Activated CD8-positive, alpha-beta memory T cell treated with anti-CD3 and anti-CD28 coated beads, Interleukin-2, amount 10 ng/mL, durations not matched to agents 7 days and 5 days (primary cell): ENCODE measurements around the gene NADSYN1. TPM values are rescaled to one million over a fixed set of nuclear protein-coding genes. Genes with fewer than 3 reads are reported as not detected.
A peak's percentile ranks its signal among the peaks of the same experiment; 100 is the strongest.

Experiments
- ATAC-seq: fragments of 150-1000 bp; cut with Tn5 transposase; one replicate; pipeline ENCODE4 v1.10.0; 2021; ENCODE audit warnings: moderate library complexity
- CTCF ChIA-PET: fragments of 350-600 bp; sonication (Branson Sonifier 250); formaldehyde crosslinking; loops from one replicate; lab custom pipeline; 2021; ENCODE audit warnings: antibody characterized with exemption; lab: Charles Lee
- DNase-seq: peaks from one replicate; pipeline ENCODE4 v3.0.0-alpha.2; 2020
- H3K27ac Mint-ChIP-seq: one replicate; pipeline ENCODE4 v1.8.0; 2021; ENCODE audit warnings: mild to moderate bottlenecking, mixed read lengths
- H3K27me3 Mint-ChIP-seq: one replicate; pipeline ENCODE4 v1.8.0; 2021; ENCODE audit warnings: mixed read lengths
- H3K36me3 Mint-ChIP-seq: one replicate; pipeline ENCODE4 v1.8.0; 2021; ENCODE audit warnings: mild to moderate bottlenecking, mixed read lengths
- H3K4me1 Mint-ChIP-seq: one replicate; pipeline ENCODE4 v1.8.0; 2021; ENCODE audit warnings: mixed read lengths
- H3K4me3 Mint-ChIP-seq: one replicate; pipeline ENCODE4 v1.8.0; 2021; ENCODE audit warnings: mild to moderate bottlenecking, moderate library complexity, mixed read lengths
- H3K9me3 Mint-ChIP-seq: one replicate; pipeline ENCODE4 v1.8.0; 2022; ENCODE audit warnings: low read depth, mixed read lengths
- total RNA-seq, 2 experiments: library from RNA; stranded (reverse); gene quantifications; one replicate each; pipeline ENCODE4 v1.2.3, GENCODE V29; 2021

NADSYN1 gene
- total RNA-seq, 2 experiments from 2014 or later: 97.7 to 134 TPM

DNA sequence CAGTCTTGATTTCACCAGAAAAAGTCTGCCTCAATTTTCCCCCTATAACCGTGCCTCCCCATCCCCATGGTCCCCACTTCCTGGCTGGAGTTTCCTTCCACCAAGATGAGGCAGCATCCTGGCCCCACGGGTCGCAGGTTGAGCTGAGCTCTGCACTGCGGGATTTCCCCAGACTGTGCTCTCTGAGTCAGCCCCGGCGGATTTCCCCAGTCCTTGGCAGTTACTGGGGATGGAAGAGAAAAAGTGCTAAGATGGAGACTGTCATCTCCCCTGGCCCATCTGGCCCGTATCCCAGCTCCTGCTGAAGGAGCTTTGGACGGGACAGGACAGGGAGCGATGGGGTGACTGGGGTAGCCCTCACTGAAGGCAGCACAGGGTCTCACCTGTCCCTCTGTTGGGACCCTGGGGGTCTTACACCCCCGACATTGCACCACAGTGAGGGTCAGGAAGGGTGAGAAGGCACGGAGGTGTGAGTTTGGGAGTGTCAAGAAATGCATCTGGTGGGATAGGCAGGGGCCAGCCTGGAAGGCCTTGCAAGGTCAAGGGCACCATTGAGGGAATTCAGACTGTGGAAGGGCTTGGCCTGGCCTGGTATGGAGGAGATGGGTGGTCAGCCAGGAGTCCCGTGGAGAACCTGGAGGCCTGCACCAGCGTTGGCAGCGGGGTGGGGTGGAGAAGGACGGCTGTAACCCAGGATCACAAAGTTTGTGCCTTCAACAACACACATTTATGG, 36.5 kb downstream of the NADSYN1 start:
- DNase-seq (peak; percentile 51), ATAC-seq (peak; percentile 57)
- Mint-ChIP-seq H3K4me1 (peaks cover 20% of the 10 kb centered on the region), H3K9me3 (no peaks in the 10 kb centered on the region), H3K27ac (peak overlapping the region; percentile 37), H3K4me3 (no peak overlapping the region), H3K27me3 (no peaks in the 10 kb centered on the region), H3K36me3 (peaks cover 40% of the 10 kb centered on the region)
- CTCF ChIA-PET: no interaction called here

DNA sequence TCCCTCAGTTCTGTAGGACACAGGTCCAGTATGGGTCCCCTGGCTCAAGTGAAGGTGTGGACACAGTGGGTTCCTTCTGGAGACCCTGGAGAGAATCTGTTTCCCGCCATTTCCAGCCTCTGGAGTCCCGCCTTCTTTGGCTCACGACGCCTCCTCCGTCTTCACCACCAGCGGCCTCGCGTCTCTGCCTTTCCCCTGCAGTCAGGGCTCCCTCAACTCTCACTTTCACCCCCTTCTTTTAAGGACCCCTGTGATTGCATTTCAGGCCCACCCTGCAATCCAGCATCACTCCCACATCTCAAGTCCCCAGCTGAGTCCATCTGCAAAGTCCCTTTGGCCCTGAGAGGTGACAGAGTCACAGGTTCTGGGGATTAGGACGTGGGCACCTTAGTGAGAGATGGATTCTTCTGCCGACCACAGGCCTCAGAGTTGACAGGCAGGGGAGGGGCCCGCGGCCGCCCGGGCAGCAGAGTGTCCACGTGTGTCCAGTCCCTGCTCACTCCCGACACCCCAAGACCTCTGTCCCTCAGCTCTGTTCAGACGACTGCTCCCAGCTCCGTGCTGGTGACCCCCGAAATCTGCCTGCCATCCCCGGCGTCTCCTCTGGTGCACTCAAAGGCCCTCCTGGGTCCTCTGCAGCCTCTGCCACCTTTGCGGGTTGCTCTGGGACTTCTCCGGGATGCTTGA, 37.2 kb downstream of the NADSYN1 start:
- no peak overlapping the region for H3K4me3 Mint-ChIP-seq
- H3K36me3 Mint-ChIP-seq: peaks cover 42% of the 10 kb centered on the region
- H3K27me3 Mint-ChIP-seq: no peaks in the 10 kb centered on the region
- no peaks in the 10 kb centered on the region for H3K9me3 Mint-ChIP-seq
- CTCF ChIA-PET: no interaction called here
- H3K27ac Mint-ChIP-seq: no peak overlapping the region
- H3K4me1 Mint-ChIP-seq: peaks cover 20% of the 10 kb centered on the region
- DNase-seq: no peak
- ATAC-seq: no peak

DNA sequence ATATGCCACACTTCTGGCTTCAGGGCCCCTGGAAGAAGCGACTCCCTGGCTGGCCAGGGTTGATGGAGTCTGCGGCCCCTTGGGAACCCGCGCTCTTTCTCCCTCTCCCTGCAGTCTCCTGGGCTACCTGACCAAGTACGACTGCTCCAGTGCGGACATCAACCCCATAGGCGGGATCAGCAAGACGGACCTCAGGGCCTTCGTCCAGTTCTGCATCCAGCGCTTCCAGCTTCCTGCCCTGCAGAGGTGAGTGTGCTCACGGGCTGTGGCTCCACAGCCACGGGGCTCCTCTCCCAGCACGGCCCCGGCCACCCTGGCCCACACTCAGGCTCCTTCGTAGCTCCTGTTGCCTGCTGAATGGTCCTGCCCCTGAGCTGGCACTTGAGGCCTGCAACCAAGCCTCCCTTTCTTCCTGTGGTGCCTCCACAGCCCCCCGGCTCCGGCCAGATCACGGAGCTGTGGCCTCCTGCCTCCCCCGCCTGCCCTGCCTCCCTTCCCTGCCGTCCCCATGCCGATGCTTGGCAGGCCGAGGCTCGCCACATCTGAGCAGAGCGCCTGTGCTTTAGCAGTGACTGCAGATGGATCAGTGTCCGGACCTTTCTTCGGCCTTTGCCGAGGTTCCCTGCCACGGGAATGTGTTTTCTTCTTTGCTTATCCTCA, 37.9 kb downstream of the NADSYN1 start:
- ATAC-seq: no peak
- H3K27ac Mint-ChIP-seq: no peak overlapping the region
- CTCF ChIA-PET: no interaction called here
- H3K4me3 Mint-ChIP-seq: no peak overlapping the region
- H3K9me3 Mint-ChIP-seq: no peaks in the 10 kb centered on the region
- no peaks in the 10 kb centered on the region for H3K27me3 Mint-ChIP-seq
- peaks cover 20% of the 10 kb centered on the region for H3K4me1 Mint-ChIP-seq
- no peak for DNase-seq
- H3K36me3 Mint-ChIP-seq: peaks cover 42% of the 10 kb centered on the region

DNA sequence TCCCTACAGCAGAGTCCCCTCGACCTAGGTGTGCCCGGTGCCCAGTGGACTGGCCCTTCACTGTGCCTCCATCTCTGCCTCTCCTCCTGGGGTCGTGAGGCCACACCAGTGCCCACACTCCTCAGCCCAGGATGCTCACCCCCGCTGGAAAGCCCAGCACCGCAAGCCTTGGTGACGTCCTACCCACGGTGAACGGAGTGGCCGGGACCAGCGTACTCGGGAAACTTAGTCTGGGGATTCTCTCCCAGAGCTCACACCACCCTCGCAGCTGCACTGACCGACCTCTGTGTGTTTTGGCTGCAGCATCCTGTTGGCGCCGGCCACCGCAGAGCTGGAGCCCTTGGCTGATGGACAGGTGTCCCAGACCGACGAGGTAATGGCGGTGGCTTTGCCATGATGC, 38.5 kb downstream of the NADSYN1 start:
- Mint-ChIP-seq H3K4me1 (peaks cover 20% of the 10 kb centered on the region), H3K9me3 (no peaks in the 10 kb centered on the region), H3K27me3 (no peaks in the 10 kb centered on the region), H3K27ac (no peak overlapping the region), H3K36me3 (peaks cover 36% of the 10 kb centered on the region), H3K4me3 (no peak overlapping the region)
- no peak for ATAC-seq
- no peak for DNase-seq
- CTCF ChIA-PET: no interaction called here

DNA sequence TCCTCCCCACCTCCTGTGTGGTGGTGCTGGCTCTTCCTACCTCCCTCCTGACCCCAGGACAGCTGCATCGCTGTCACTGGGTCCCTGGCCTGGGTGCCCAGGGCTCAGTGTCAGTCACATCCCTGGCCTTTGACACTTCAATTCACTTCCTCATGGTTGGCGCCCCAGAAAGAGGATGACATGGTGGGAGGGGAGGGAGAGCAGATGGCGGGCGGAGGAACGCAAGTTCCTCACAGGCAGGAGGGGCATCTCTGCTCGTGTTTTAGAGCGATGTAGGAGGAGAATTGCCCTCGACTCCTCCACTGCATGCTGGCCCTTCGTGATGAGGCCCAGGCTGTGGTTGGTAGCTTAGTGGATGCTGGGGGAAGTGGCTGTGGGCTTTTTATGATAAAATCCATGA, 38.9 kb downstream of the NADSYN1 start:
- DNase-seq (no peak), ATAC-seq (no peak)
- CTCF ChIA-PET: no interaction called here
- no peak overlapping the region for H3K4me3 Mint-ChIP-seq
- H3K4me1 Mint-ChIP-seq: peaks cover 20% of the 10 kb centered on the region
- no peaks in the 10 kb centered on the region for H3K27me3 Mint-ChIP-seq
- peaks cover 37% of the 10 kb centered on the region for H3K36me3 Mint-ChIP-seq
- no peak overlapping the region for H3K27ac Mint-ChIP-seq
- H3K9me3 Mint-ChIP-seq: no peaks in the 10 kb centered on the region

DNA sequence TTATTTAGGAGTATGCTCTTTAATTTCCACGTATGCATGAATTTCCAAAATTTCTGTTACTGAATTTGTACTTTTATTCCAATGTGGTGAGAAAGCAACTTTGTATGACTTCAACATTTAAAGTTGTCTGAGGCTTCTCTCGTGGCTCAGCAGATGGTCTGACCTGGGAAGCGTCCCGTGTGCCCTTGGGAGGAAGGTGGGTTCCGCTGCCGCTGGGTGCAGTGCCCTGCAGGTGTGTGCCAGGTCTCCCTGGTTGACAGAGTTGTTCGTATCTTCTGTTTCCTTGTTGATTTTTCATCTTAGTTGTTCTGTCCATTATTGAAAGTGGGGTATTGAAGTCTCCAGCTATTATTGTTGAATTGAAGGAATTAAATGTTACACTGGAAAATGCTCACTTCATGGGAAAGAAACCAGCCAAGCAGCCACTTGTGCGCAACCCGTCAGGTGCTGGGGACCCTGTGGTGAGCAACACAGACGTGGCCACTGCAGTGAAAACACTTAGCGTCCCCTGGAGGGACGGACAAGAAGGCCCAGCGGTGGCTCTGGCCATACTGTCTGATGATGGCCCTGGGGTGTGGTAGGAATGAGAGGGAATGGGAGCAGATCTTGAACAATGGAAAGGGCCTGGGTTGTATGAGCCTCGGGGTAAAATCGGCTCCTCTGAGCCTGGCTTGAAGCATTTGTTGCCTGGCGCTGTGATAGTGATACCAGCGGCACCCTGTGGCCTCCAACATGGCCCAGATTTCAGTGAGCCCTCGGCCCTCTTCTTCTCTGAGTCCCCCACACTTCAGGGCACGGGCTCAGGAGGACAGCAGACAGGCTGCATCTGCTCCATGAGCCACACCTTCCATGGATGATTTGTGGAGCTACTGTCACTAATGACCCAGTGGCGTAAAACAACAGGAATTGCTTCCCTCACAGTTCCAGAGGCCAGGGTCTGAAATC, 42.6 kb downstream of the NADSYN1 start:
- H3K36me3 Mint-ChIP-seq: peaks cover 52% of the 10 kb centered on the region
- no peak overlapping the region for H3K27ac Mint-ChIP-seq
- no peaks in the 10 kb centered on the region for H3K4me1 Mint-ChIP-seq
- CTCF ChIA-PET: no interaction called here
- no peaks in the 10 kb centered on the region for H3K27me3 Mint-ChIP-seq
- H3K4me3 Mint-ChIP-seq: no peak overlapping the region
- H3K9me3 Mint-ChIP-seq: no peaks in the 10 kb centered on the region
- ATAC-seq: no peak
- DNase-seq: no peak

DNA sequence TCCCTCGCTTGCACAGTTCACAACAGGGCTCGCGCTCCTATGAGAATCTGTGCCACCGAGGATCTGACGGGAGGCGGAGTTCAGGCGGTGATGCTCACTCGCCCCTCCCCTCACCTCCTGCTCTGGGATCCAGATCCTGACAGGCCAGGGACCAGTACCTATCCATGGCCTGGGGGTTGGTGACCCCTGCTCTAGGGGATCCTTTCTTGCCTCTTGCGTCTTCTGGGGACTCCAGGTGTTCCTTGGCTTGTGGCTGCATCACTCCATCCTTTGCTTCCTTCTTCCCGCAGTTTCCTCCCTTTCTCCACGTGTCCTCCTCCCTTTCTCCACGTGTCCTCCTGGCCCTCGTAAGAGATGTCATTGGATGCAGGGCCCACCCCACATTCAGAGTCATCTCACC, 43.4 kb downstream of the NADSYN1 start:
- ATAC-seq (no peak), DNase-seq (no peak)
- H3K4me1 Mint-ChIP-seq: no peaks in the 10 kb centered on the region
- H3K27ac Mint-ChIP-seq: peak overlapping the region; percentile 18
- no peak overlapping the region for H3K4me3 Mint-ChIP-seq
- CTCF ChIA-PET: no interaction called here
- no peaks in the 10 kb centered on the region for H3K9me3 Mint-ChIP-seq
- no peaks in the 10 kb centered on the region for H3K27me3 Mint-ChIP-seq
- peaks cover 54% of the 10 kb centered on the region for H3K36me3 Mint-ChIP-seq

DNA sequence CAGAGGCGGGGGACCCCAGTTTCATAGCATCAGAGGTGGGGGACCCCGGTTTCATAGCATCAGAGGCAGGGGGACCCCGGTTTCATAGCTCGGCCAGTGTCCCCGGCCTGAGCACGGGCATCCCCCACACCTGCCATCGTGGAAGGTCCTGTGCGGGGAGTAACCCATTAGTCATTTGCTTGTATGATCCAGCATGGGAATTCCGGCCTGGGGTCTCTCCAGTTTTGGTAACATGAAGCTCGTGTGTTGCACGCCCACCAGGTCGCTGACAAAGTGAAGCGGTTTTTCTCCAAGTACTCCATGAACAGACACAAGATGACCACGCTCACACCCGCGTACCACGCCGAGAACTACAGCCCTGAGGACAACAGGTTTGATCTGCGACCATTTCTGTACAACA, 45.1 kb downstream of the NADSYN1 start:
- ATAC-seq: no peak
- Mint-ChIP-seq H3K4me3 (no peak overlapping the region), H3K4me1 (no peaks in the 10 kb centered on the region), H3K27ac (no peak overlapping the region), H3K9me3 (no peaks in the 10 kb centered on the region), H3K27me3 (no peaks in the 10 kb centered on the region), H3K36me3 (peaks cover 49% of the 10 kb centered on the region)
- CTCF ChIA-PET: no interaction called here
- DNase-seq: peak; percentile 19

DNA sequence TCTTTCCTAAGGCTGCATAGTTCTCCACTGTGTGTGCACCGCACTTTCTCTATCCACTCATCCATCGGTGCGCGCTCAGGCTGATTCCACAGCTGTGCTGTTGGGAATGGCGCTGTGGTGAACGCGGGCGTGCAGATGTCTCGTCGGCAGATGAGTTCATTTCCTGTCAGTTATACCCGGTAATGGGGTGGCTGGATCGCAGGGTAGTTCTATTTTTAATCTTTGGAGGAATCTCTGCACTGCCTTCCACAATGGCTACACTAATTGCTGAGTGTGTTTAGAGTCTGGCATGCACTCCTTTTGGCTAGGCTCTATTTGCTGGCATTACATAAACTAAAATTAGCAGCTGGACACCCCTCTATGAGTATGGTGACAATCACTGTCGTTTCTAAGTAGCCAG, 46.1 kb downstream of the NADSYN1 start:
- no peak overlapping the region for H3K4me3 Mint-ChIP-seq
- no peaks in the 10 kb centered on the region for H3K4me1 Mint-ChIP-seq
- no peak overlapping the region for H3K27ac Mint-ChIP-seq
- peaks cover 50% of the 10 kb centered on the region for H3K36me3 Mint-ChIP-seq
- ATAC-seq: no peak
- H3K27me3 Mint-ChIP-seq: no peaks in the 10 kb centered on the region
- CTCF ChIA-PET: no interaction called here
- peak; percentile 18 for DNase-seq
- H3K9me3 Mint-ChIP-seq: no peaks in the 10 kb centered on the region

DNA sequence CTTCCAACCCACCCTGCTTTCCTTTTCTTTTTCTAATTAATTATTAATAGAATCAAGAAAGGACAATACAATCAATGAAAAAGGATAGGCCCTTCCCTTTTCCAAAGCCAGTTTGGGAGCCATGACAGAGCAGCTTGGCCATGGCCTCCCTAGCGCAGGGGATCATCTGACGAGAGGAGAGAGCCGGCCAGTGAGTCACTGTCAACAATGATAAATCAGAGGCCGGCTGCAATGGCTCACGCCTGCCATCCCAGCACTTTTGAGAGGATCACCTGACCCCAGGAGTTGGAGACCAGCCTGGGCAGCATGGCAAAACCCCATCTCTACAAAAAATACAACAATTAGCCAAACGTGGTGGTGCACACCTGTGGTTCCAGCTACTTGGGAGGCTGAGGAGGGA, 46.5 kb downstream of the NADSYN1 start:
- Mint-ChIP-seq H3K36me3 (peaks cover 51% of the 10 kb centered on the region), H3K4me3 (no peak overlapping the region), H3K27ac (no peak overlapping the region), H3K9me3 (no peaks in the 10 kb centered on the region), H3K4me1 (no peaks in the 10 kb centered on the region), H3K27me3 (no peaks in the 10 kb centered on the region)
- ATAC-seq (no peak), DNase-seq (peak; percentile 15)
- CTCF ChIA-PET: no interaction called here

DNA sequence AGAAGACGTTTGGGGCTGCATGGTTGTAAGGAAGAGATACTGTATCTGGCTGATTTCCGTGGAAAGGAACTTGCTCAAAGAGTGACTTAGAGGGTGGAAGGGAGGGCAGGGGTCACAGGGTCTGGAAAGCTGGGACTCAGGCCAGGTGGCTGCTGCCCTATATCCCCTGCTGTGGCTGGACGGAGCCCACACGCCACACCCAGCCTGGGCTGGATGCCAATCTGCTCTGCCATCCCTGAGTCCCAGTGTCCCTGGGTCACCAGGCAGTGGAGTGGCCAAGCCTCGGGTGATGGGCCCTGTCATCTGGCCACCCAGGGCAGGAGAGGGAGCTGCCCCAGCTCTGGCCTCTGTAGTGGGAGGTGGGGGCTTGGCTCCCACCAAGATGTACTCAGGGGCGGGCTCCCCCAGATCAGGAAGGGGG, 47.6 kb downstream of the NADSYN1 start:
- DNase-seq (peak; percentile 19), ATAC-seq (no peak)
- CTCF ChIA-PET: no interaction called here
- Mint-ChIP-seq H3K36me3 (peaks cover 48% of the 10 kb centered on the region), H3K27me3 (no peaks in the 10 kb centered on the region), H3K4me3 (no peak overlapping the region), H3K9me3 (no peaks in the 10 kb centered on the region), H3K4me1 (no peaks in the 10 kb centered on the region), H3K27ac (no peak overlapping the region)

DNA sequence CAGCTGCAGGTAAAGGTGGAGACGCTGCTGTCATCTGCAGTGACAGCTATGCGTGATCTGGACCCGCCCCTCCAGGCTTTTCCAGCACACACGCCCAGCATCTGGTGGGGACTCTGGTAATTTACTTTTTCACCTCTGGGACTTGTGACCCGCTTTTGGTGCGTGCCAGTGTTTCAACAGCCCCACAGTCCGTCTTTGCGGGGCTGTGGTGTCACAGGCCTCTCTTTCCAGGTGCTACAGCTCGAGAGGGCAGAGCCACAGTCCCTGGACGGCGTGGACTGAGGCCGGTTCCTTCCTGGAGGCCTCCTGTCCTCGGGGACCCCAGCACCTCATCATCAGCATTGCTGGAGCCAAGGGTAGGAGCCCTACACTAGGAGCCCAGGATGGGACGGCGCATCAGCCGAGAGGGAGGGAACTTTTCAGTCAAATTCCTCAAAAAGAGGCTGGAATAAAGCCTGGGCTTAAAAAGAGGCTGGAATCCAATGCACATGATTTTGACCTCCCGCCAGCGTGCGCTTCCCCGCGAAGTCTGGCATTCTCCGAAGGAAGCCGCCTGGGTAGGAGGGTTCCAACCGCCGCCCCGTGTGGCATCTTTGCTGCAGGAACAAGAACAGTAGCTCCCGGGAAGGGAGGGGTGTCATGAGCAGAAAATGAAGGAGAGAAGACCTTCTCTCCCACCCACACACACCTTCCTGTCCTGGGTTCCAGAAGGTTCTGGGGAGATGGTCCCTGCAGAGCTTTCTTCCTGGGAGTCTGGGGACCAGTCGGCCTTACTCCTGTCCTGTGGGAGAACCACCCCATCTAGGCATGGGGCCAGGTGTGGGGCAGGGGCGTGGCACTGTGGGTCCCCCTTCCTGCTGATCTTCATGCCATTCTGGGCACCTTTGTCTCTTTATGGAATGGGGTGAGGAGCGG, 48.3 kb downstream of the NADSYN1 start:
- no peaks in the 10 kb centered on the region for H3K27me3 Mint-ChIP-seq
- H3K4me1 Mint-ChIP-seq: no peaks in the 10 kb centered on the region
- H3K4me3 Mint-ChIP-seq: no peak overlapping the region
- H3K9me3 Mint-ChIP-seq: no peaks in the 10 kb centered on the region
- H3K36me3 Mint-ChIP-seq: peaks cover 54% of the 10 kb centered on the region
- ATAC-seq: no peak
- DNase-seq: peak; percentile 16
- CTCF ChIA-PET: no interaction called here
- H3K27ac Mint-ChIP-seq: no peak overlapping the region
